Measurements from ENCODE around the gene AUTS2.

The AUTS2 gene

GRCh38 chr7:69600710-69601519 lies 2.6 kb downstream of the AUTS2 start:
- no peak for DNase-seq

- no peak for DNase-seq
Measured at GRCh38 chr7:69602522-69602921, 4.2 kb downstream of the AUTS2 start.

GRCh38 chr7:69603351-69603750 lies 5.1 kb downstream of the AUTS2 start:
- DNase-seq: peak; percentile 45

- DNase-seq: no peak
Measured at GRCh38 chr7:69603937-69604494, 5.7 kb downstream of the AUTS2 start.

GRCh38 chr7:69605070-69605469 lies 6.8 kb downstream of the AUTS2 start:
- no peak for DNase-seq

GRCh38 chr7:69605546-69605945 lies 7.3 kb downstream of the AUTS2 start:
- DNase-seq: no peak

- no peak for DNase-seq
Measured at GRCh38 chr7:69608049-69608448, 9.8 kb downstream of the AUTS2 start.

GRCh38 chr7:69608878-69609277 lies 10.6 kb downstream of the AUTS2 start:
- DNase-seq: no peak

- no peak for DNase-seq
Measured at GRCh38 chr7:69609541-69610373, 11.5 kb downstream of the AUTS2 start.

GRCh38 chr7:69610374-69611084 lies 12.3 kb downstream of the AUTS2 start:
- no peak for DNase-seq

GRCh38 chr7:69612981-69613380 lies 14.7 kb downstream of the AUTS2 start:
- no peak for DNase-seq

- no peak for DNase-seq
Measured at GRCh38 chr7:69613846-69614245, 15.6 kb downstream of the AUTS2 start.

GRCh38 chr7:69615685-69616084 lies 17.4 kb downstream of the AUTS2 start:
- no peak for DNase-seq

GRCh38 chr7:69617364-69617763 lies 19.1 kb downstream of the AUTS2 start:
- DNase-seq: no peak

- no peak for DNase-seq
Measured at GRCh38 chr7:69619054-69619453, 20.8 kb downstream of the AUTS2 start.

GRCh38 chr7:69619635-69620034 lies 21.4 kb downstream of the AUTS2 start:
- DNase-seq: no peak

- no peak for DNase-seq
Measured at GRCh38 chr7:69620063-69620462, 21.8 kb downstream of the AUTS2 start.

GRCh38 chr7:69620650-69621049 lies 22.4 kb downstream of the AUTS2 start:
- no peak for DNase-seq

GRCh38 chr7:69622014-69622835 lies 23.9 kb downstream of the AUTS2 start:
- DNase-seq: no peak

- DNase-seq: no peak
Measured at GRCh38 chr7:69622960-69623359, 24.7 kb downstream of the AUTS2 start.

GRCh38 chr7:69624435-69625230 lies 26.4 kb downstream of the AUTS2 start:
- no peak for DNase-seq

Measured in suppressor macrophage treated with lipopolysaccharide for 4 hours (primary cell).